Measurements from ENCODE around the gene SERPING1. TPM values are rescaled to one million over a fixed set of nuclear protein-coding genes. Genes with fewer than 3 reads are reported as not detected.

SERPING1 gene
- total and polyA plus RNA-seq, 2 of the 13 experiments (the other 11 are each of a cell fraction or from before 2014, with no cell fraction given): 2.0 to 10.4 TPM

- TF ChIP-seq, protein P1, sequence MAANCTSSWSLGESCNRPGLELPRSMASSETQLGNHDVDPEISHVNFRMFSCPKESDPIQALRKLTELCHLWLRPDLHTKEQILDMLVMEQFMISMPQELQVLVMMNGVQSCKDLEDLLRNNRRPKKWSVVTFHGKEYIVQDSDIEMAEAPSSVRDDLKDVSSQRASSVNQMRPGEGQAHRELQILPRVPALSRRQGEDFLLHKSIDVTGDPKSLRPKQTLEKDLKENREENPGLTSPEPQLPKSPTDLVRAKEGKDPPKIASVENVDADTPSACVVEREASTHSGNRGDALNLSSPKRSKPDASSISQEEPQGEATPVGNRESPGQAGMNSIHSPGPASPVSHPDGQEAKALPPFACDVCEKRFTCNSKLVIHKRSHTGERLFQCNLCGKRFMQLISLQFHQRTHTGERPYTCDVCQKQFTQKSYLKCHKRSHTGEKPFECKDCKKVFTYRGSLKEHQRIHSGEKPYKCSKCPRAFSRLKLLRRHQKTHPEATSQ (CRISPR knock-in tag; IDR thresholded peaks at IDR 0.05; ENCODE audit: borderline replicate concordance): no peak
- TF ChIP-seq MAF1 (CRISPR knock-in tag; IDR thresholded peaks at IDR 0.05; ENCODE audit: borderline replicate concordance): no peak
- TF ChIP-seq, protein P2, sequence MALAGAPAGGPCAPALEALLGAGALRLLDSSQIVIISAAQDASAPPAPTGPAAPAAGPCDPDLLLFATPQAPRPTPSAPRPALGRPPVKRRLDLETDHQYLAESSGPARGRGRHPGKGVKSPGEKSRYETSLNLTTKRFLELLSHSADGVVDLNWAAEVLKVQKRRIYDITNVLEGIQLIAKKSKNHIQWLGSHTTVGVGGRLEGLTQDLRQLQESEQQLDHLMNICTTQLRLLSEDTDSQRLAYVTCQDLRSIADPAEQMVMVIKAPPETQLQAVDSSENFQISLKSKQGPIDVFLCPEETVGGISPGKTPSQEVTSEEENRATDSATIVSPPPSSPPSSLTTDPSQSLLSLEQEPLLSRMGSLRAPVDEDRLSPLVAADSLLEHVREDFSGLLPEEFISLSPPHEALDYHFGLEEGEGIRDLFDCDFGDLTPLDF (CRISPR knock-in tag; IDR thresholded peaks at IDR 0.05): no peak
- TF ChIP-seq ZNF432 (CRISPR knock-in tag; IDR thresholded peaks at IDR 0.05; ENCODE audit: borderline replicate concordance): no peak
- no peak for TF ChIP-seq NONO (IDR thresholded peaks at IDR 0.05)
- peak; percentile 55; the same call in 1 of the 2 replicates for TF ChIP-seq NONO (CRISPR knock-in tag; conservative IDR thresholded peaks at IDR 0.05)
- TF ChIP-seq ZNF234 (CRISPR knock-in tag; conservative IDR thresholded peaks at IDR 0.05): no peak
- TF ChIP-seq SIN3A (IDR thresholded peaks at IDR 0.05; ENCODE audit: borderline replicate concordance, low read depth, low read length): no peak
- TF ChIP-seq ZNF350 (CRISPR knock-in tag; IDR thresholded peaks at IDR 0.05; ENCODE audit: borderline replicate concordance, low read depth): peak; percentile 47; the same call in 1 of the 2 replicates
- peak; percentile 77 for TF ChIP-seq ZNF891 (CRISPR knock-in tag; IDR thresholded peaks at IDR 0.05)
- TF ChIP-seq ZFP82 (CRISPR knock-in tag; IDR thresholded peaks at IDR 0.05; ENCODE audit: borderline replicate concordance): no peak
- TF ChIP-seq, protein P3, sequence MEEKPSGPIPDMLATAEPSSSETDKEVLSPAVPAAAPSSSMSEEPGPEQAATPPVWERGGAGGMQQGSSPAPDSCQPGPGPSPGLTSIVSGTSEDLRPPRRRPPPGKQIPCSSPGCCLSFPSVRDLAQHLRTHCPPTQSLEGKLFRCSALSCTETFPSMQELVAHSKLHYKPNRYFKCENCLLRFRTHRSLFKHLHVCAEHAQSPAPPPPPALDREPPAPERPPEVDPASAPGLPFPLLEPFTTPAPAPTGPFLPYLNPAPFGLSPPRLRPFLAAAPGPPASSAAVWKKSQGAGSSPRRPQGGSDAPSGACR (CRISPR knock-in tag; IDR thresholded peaks at IDR 0.05): no peak
- no peak for TF ChIP-seq ZZZ3 (CRISPR knock-in tag; IDR thresholded peaks at IDR 0.05; ENCODE audit: borderline replicate concordance)
- TF ChIP-seq ZKSCAN5 (CRISPR knock-in tag; IDR thresholded peaks at IDR 0.05): no peak
- no peak for TF ChIP-seq SMARCE1 (IDR thresholded peaks at IDR 0.05; ENCODE audit: borderline replicate concordance)
- no peak for TF ChIP-seq SIN3B (IDR thresholded peaks at IDR 0.05; ENCODE audit: low read length)
- no peak for TF ChIP-seq ZNF274 (CRISPR knock-in tag; IDR thresholded peaks at IDR 0.05)
- TF ChIP-seq MAFK (conservative IDR thresholded peaks at IDR 0.05 in 1 of 2, IDR thresholded peaks at IDR 0.05 in 1 of 2; ENCODE audit: low read length in 2 of 2): no peak
- no peak for TF ChIP-seq ZNF253 (CRISPR knock-in tag; IDR thresholded peaks at IDR 0.05; ENCODE audit: borderline replicate concordance)
- TF ChIP-seq ZSCAN21 (CRISPR knock-in tag; IDR thresholded peaks at IDR 0.05; ENCODE audit: borderline replicate concordance): no peak
- TF ChIP-seq HDAC6 (IDR thresholded peaks at IDR 0.05; ENCODE audit: low read depth, low read length): no peak
- no peak for TF ChIP-seq ONECUT2 (CRISPR knock-in tag; IDR thresholded peaks at IDR 0.05)
- no peak for TF ChIP-seq MAZ (IDR thresholded peaks at IDR 0.05; ENCODE audit: borderline replicate concordance, low read depth, low read length)
- peak; percentile 79; the same call in 1 of the 2 replicates for TF ChIP-seq MAZ (CRISPR knock-in tag; IDR thresholded peaks at IDR 0.05; ENCODE audit: low read depth)
- no peak for TF ChIP-seq ZNF121 (CRISPR knock-in tag; IDR thresholded peaks at IDR 0.05)
- no peak for TF ChIP-seq CBFB (CRISPR knock-in tag; IDR thresholded peaks at IDR 0.05)
These were observed 42.0 kb downstream of the SERPING1 start (continued) for GRCh38 chr11:57639321-57640067.
